GM19351 (cell line): ENCODE data around the gene SDC3.

Experiments used
- ATAC-seq: cut with Tn5 transposase; IDR thresholded peaks from one replicate; pipeline ENCODE4 v1.9.1; 2021; ENCODE audit warnings: mild to moderate bottlenecking, moderate library complexity; ENCODE audit not compliant: unreplicated experiment

SDC3 gene

GRCh38 chr1:30929135-30929889, 20.8 kb upstream of the SDC3 start:
- ATAC-seq = no peak

GRCh38 chr1:30928789-30929134, 20.2 kb upstream of the SDC3 start:
- ATAC-seq = no peak

- no peak for ATAC-seq
Measured at GRCh38 chr1:30928171-30928570, 19.6 kb upstream of the SDC3 start.

- no peak for ATAC-seq
Measured at GRCh38 chr1:30927448-30927847, 18.9 kb upstream of the SDC3 start.

- no peak for ATAC-seq
Measured at GRCh38 chr1:30923597-30923996, 15.0 kb upstream of the SDC3 start.

GRCh38 chr1:30920827-30921226, 12.3 kb upstream of the SDC3 start:
- no peak for ATAC-seq

- ATAC-seq = no peak
Measured at GRCh38 chr1:30919025-30919881, 10.7 kb upstream of the SDC3 start.

GRCh38 chr1:30916296-30916695, 7.7 kb upstream of the SDC3 start:
- no peak for ATAC-seq

- ATAC-seq = no peak
Measured at GRCh38 chr1:30915491-30916230, 7.1 kb upstream of the SDC3 start.

- no peak for ATAC-seq
Measured at GRCh38 chr1:30914931-30915330, 6.4 kb upstream of the SDC3 start.

GRCh38 chr1:30914587-30914922, 6.0 kb upstream of the SDC3 start:
- no peak for ATAC-seq

- ATAC-seq = no peak
Measured at GRCh38 chr1:30912913-30913652, 4.5 kb upstream of the SDC3 start.

- ATAC-seq = no peak
Measured at GRCh38 chr1:30912224-30912623, 3.7 kb upstream of the SDC3 start.

GRCh38 chr1:30911059-30911954, 2.7 kb upstream of the SDC3 start:
- no peak for ATAC-seq

- ATAC-seq = no peak
Measured at GRCh38 chr1:30909365-30910068, 959 bp upstream of the SDC3 start.

- ATAC-seq = no peak
Measured at GRCh38 chr1:30908316-30908695, 252 bp downstream of the SDC3 start.

GRCh38 chr1:30907481-30908315, 860 bp downstream of the SDC3 start:
- ATAC-seq = no peak

GRCh38 chr1:30906631-30907441, 1.7 kb downstream of the SDC3 start:
- no peak for ATAC-seq
